Esophagus squamous epithelium (tissue), 4 donors: ENCODE data around the gene CD3D.

Experiments
- POLR2A ChIP-seq, 4 donors: fragments of 450-650 bp; IDR thresholded peaks; one replicate each; pipeline ENCODE4 v1.6.1; 2017; ENCODE audit warnings: antibody characterized with exemption in 4 of 4, mild to moderate bottlenecking in 4 of 4, moderate library complexity in 3 of 4
- TF ChIP-seq, protein P1 (sequence below), 6 experiments: fragments of 450-650 bp in 4 of 6; fragments of 200-600 bp in 2 of 6; sonication (generic) in 2 of 6; IDR thresholded peaks; one replicate each; pipeline ENCODE4 v1.5.1; 2016 to 2019; ENCODE audit warnings: antibody characterized with exemption in 6 of 6, mild to moderate bottlenecking in 4 of 6, moderate library complexity in 4 of 6

DNA sequence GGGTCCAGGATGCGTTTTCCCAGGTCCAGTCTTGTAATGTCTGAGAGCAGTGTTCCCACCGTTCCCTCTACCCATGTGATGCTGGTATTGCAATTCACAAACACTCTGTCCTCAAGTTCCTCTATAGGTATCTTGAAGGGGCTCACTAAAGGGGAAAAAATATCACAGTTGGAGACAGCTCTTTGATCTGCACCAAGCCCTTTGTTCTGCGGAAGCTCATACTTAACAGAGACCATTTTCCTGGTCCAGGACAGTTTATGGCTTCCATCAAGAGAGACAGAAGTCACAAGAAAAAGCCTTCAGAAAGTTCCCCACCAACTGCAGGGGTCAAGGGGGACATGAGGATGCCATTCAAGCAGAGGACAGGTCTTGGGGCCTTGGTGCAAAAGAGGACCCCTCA is 2.1 kb downstream of the CD3D start:
- TF ChIP-seq, protein P1, sequence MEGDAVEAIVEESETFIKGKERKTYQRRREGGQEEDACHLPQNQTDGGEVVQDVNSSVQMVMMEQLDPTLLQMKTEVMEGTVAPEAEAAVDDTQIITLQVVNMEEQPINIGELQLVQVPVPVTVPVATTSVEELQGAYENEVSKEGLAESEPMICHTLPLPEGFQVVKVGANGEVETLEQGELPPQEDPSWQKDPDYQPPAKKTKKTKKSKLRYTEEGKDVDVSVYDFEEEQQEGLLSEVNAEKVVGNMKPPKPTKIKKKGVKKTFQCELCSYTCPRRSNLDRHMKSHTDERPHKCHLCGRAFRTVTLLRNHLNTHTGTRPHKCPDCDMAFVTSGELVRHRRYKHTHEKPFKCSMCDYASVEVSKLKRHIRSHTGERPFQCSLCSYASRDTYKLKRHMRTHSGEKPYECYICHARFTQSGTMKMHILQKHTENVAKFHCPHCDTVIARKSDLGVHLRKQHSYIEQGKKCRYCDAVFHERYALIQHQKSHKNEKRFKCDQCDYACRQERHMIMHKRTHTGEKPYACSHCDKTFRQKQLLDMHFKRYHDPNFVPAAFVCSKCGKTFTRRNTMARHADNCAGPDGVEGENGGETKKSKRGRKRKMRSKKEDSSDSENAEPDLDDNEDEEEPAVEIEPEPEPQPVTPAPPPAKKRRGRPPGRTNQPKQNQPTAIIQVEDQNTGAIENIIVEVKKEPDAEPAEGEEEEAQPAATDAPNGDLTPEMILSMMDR (IDR thresholded peaks at IDR 0.05) = no peak
- no peak for TF ChIP-seq POLR2A (IDR thresholded peaks at IDR 0.05)
